ENCODE results near the gene FOCAD. TPM values are rescaled to one million over a fixed set of nuclear protein-coding genes. Genes with fewer than 3 reads are reported as not detected.

Gene FOCAD
- total RNA-seq, 1 experiment from 2014 or later: 20.0 TPM

Small RNA genes within 50 kb of the gene (small RNA-seq; reads per million reads assigned to genes)
- 0 to 0.12 reads per million in 2 experiments for gene MIR491
- gene SNORA30B: 0.33 to 0.88 reads per million in 2 experiments

Other genes with a start within 250 kb of the FOCAD start
- 15.4 and 19.2 TPM in 2 replicates for gene MLLT3, start 61.8 kb upstream of the FOCAD start, total RNA-seq (2014; rRNA removed; shearing (Covaris generic))